ENCODE measurements around the gene GRIP2. TPM values are rescaled to one million over a fixed set of nuclear protein-coding genes. Genes with fewer than 3 reads are reported as not detected.

GRIP2 gene
- total and polyA plus RNA-seq, 2 experiments from 2014 or later = 0.06 TPM; not detected in 1

GRCh38 chr3:14582045-14582410 is 41.9 kb upstream of the GRIP2 start:
- H3K4me1 ChIP-seq (ENCODE audit: low read depth) = no peaks in the 10 kb centered on the region
- no peak overlapping the region for H3K4me3 ChIP-seq
- no peak for TF ChIP-seq CTCF (IDR thresholded peaks at IDR 0.05; ENCODE audit: low read depth, low read length)
- no peaks in the 10 kb centered on the region for H3K27me3 ChIP-seq
- H3K9me3 ChIP-seq (ENCODE audit: low read depth) = no peaks in the 10 kb centered on the region
- H3K27ac ChIP-seq = no peak overlapping the region
- no peaks in the 10 kb centered on the region for H3K36me3 ChIP-seq
- no peak for DNase-seq (ENCODE audit: low read depth in 1 of 2, low spot score in 1 of 2)

- Histone ChIP-seq H3K36me3 (no peaks in the 10 kb centered on the region), H3K27ac (no peak overlapping the region), H3K4me1 (ENCODE audit: low read depth) (no peaks in the 10 kb centered on the region), H3K4me3 (no peak overlapping the region), H3K9me3 (ENCODE audit: low read depth) (no peaks in the 10 kb centered on the region), H3K27me3 (no peaks in the 10 kb centered on the region)
- TF ChIP-seq CTCF (IDR thresholded peaks at IDR 0.05; ENCODE audit: low read depth, low read length) = no peak
- DNase-seq (ENCODE audit: low read depth in 1 of 2, low spot score in 1 of 2) = no peak
Measured at GRCh38 chr3:14581334-14582044, 41.3 kb upstream of the GRIP2 start.

- Histone ChIP-seq H3K27me3 (no peaks in the 10 kb centered on the region), H3K4me3 (no peak overlapping the region), H3K27ac (no peak overlapping the region), H3K4me1 (ENCODE audit: low read depth) (no peaks in the 10 kb centered on the region), H3K9me3 (ENCODE audit: low read depth) (no peaks in the 10 kb centered on the region), H3K36me3 (no peaks in the 10 kb centered on the region)
- no peak for DNase-seq (ENCODE audit: low read depth in 1 of 2, low spot score in 1 of 2)
- no peak for TF ChIP-seq CTCF (IDR thresholded peaks at IDR 0.05; ENCODE audit: low read depth, low read length)
Measured at GRCh38 chr3:14577897-14578296, 37.8 kb upstream of the GRIP2 start.

GRCh38 chr3:14576163-14576562 is 36.0 kb upstream of the GRIP2 start:
- Histone ChIP-seq H3K36me3 (no peaks in the 10 kb centered on the region), H3K4me1 (ENCODE audit: low read depth) (no peaks in the 10 kb centered on the region), H3K4me3 (no peak overlapping the region), H3K27me3 (no peaks in the 10 kb centered on the region), H3K27ac (no peak overlapping the region), H3K9me3 (ENCODE audit: low read depth) (no peaks in the 10 kb centered on the region)
- no peak for TF ChIP-seq CTCF (IDR thresholded peaks at IDR 0.05; ENCODE audit: low read depth, low read length)
- no peak for DNase-seq (ENCODE audit: low read depth in 1 of 2, low spot score in 1 of 2)

- Histone ChIP-seq H3K4me1 (ENCODE audit: low read depth) (no peaks in the 10 kb centered on the region), H3K27me3 (no peaks in the 10 kb centered on the region), H3K9me3 (ENCODE audit: low read depth) (no peaks in the 10 kb centered on the region), H3K4me3 (no peak overlapping the region), H3K27ac (no peak overlapping the region), H3K36me3 (no peaks in the 10 kb centered on the region)
- no peak for DNase-seq (ENCODE audit: low read depth in 1 of 2, low spot score in 1 of 2)
- no peak for TF ChIP-seq CTCF (IDR thresholded peaks at IDR 0.05; ENCODE audit: low read depth, low read length)
Measured at GRCh38 chr3:14574183-14574582, 34.0 kb upstream of the GRIP2 start.

Measured in cardiac muscle cell (in vitro differentiated cells and primary cell).